Loucy (cell line): Measurements from ENCODE around the gene C11orf97.

Experiments
- H2AFZ ChIP-seq: fragments of 200-600 bp; sonication (generic); 2 replicates; pipeline ENCODE4 v1.6.0; 2016; ENCODE audit warnings: antibody characterized with exemption, mild to moderate bottlenecking, low read length, moderate library complexity
- H3F3A ChIP-seq: fragments of 200-600 bp; 2 replicates; pipeline ENCODE4 v1.6.0; 2016; ENCODE audit warnings: antibody characterized with exemption, low read depth, mild to moderate bottlenecking
- H3K27me3 ChIP-seq: fragments of 200-600 bp; sonication (generic); 2 replicates; pipeline ENCODE4 v1.6.1; 2014; ENCODE audit warnings: low read length, mild to moderate bottlenecking; ENCODE audit not compliant: insufficient read depth, poor library complexity, severe bottlenecking
- H3K36me3 ChIP-seq: fragments of 200-600 bp; sonication (generic); 2 replicates; pipeline ENCODE4 v1.6.1; 2016; ENCODE audit warnings: low read length; ENCODE audit not compliant: insufficient read depth
- H3K4me1 ChIP-seq: fragments of 200-600 bp; sonication (generic); 2 replicates; pipeline ENCODE4 v1.5.1; 2014; ENCODE audit warnings: low read length, mild to moderate bottlenecking; ENCODE audit not compliant: insufficient read depth, poor library complexity, severe bottlenecking
- H3K4me2 ChIP-seq: fragments of 200-600 bp; sonication (generic); 2 replicates; pipeline ENCODE4 v1.6.0; 2014; ENCODE audit warnings: antibody characterized with exemption, low read length, low read depth, mild to moderate bottlenecking; ENCODE audit not compliant: poor library complexity, severe bottlenecking
- H3K4me3 ChIP-seq: fragments of 200-600 bp; sonication (generic); 2 replicates; pipeline ENCODE4 v1.5.1; 2014; ENCODE audit warnings: low read length, mild to moderate bottlenecking, mixed read lengths; ENCODE audit not compliant: poor library complexity, severe bottlenecking
- H3K79me2 ChIP-seq: fragments of 200-600 bp; sonication (generic); 2 replicates; pipeline ENCODE4 v1.6.1; 2014; ENCODE audit warnings: low read length; ENCODE audit not compliant: insufficient read depth
- H3K9ac ChIP-seq: fragments of 200-600 bp; sonication (generic); 2 replicates; pipeline ENCODE4 v1.6.0; 2014; ENCODE audit warnings: mild to moderate bottlenecking, low read depth, low read length, moderate library complexity; ENCODE audit not compliant: poor library complexity, severe bottlenecking
- H3K9me2 ChIP-seq: fragments of 200-600 bp; sonication (generic); replicated peaks from 2 replicates; pipeline ENCODE4 v1.6.1; 2016; ENCODE audit warnings: low read depth, low read length, mixed read lengths
- H3K9me3 ChIP-seq: fragments of 200-600 bp; sonication (generic); 2 replicates; pipeline ENCODE4 v1.6.1; 2014; ENCODE audit warnings: mild to moderate bottlenecking, antibody characterized with exemption, low read length, low read depth; ENCODE audit not compliant: insufficient read depth
- H4K20me1 ChIP-seq: fragments of 200-600 bp; sonication (generic); 2 replicates; pipeline ENCODE4 v1.6.0; 2014; ENCODE audit warnings: antibody characterized with exemption, low read length, mild to moderate bottlenecking; ENCODE audit not compliant: insufficient read depth, poor library complexity, severe bottlenecking
- EZH2phosphoT487 ChIP-seq: fragments of 200-600 bp; IDR thresholded peaks from 2 replicates; pipeline ENCODE4 v1.6.1; 2018; ENCODE audit warnings: antibody characterized with exemption, mild to moderate bottlenecking, moderate library complexity, borderline replicate concordance
- TF ChIP-seq, protein P1 (sequence below): fragments of 200-600 bp; sonication (generic); conservative IDR thresholded peaks from 2 replicates; pipeline ENCODE4 v1.5.1; 2014; ENCODE audit warnings: mild to moderate bottlenecking, antibody characterized with exemption, low read length

The C11orf97 gene

DNA sequence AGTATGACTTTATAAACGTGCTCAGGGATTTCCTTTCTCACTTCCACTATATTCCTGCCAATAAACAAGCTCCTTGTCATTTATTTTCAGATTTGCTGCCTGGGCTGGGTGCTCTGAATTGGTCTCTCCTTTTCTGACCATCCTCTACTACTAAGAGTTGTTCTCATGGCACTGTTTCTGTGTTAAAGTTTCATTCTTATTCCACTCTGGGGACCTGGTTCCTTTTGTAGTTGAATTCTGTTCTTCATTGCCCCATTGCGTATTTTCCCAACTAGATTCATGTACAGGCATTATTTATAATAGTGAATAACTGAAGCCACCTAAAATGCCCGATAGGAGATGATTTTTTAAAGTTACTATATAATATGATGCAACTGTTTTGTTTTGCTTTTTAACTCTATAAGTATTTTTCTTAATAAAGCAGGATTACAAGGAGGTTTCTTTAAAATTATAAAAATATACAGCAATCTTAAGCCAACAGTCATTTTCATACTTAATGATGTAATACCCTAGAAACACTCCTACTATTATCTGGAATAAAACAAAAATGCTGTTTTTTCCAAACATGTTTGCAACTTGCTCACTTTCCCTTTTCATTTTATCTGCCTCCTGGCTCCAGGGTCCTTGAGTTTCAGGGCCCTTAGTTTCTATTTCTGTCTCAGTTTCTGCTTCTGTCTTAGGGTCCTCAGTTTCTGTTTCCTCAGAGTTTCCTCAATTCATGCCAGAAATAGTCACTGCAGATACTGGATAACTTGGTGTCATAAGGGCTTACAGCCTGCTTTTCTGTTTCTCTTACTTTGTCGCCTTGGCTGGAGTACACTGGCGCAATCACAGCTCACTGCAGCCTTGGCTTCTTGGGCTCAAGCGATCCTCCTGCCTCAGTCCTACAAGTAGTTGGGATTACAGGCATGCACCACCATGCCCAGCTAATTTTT is 21.7 kb downstream of the C11orf97 start:
- no peaks in the 10 kb centered on the region for H3K9me2 ChIP-seq
- no peaks in the 10 kb centered on the region for H3K27me3 ChIP-seq
- no peaks in the 10 kb centered on the region for H3K79me2 ChIP-seq
- H3K4me3 ChIP-seq, result no peak overlapping the region
- H3K4me2 ChIP-seq, result no peak overlapping the region
- H3F3A ChIP-seq, result no peaks in the 10 kb centered on the region
- H3K4me1 ChIP-seq, result peaks cover 3% of the 10 kb centered on the region
- no peaks in the 10 kb centered on the region for H3K9me3 ChIP-seq
- TF ChIP-seq EZH2phosphoT487, result no peak
- TF ChIP-seq, protein P1, sequence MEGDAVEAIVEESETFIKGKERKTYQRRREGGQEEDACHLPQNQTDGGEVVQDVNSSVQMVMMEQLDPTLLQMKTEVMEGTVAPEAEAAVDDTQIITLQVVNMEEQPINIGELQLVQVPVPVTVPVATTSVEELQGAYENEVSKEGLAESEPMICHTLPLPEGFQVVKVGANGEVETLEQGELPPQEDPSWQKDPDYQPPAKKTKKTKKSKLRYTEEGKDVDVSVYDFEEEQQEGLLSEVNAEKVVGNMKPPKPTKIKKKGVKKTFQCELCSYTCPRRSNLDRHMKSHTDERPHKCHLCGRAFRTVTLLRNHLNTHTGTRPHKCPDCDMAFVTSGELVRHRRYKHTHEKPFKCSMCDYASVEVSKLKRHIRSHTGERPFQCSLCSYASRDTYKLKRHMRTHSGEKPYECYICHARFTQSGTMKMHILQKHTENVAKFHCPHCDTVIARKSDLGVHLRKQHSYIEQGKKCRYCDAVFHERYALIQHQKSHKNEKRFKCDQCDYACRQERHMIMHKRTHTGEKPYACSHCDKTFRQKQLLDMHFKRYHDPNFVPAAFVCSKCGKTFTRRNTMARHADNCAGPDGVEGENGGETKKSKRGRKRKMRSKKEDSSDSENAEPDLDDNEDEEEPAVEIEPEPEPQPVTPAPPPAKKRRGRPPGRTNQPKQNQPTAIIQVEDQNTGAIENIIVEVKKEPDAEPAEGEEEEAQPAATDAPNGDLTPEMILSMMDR, result no peak
- H4K20me1 ChIP-seq, result no peaks in the 10 kb centered on the region
- no peak overlapping the region; the same call in 1 of the 2 replicates for H2AFZ ChIP-seq
- H3K9ac ChIP-seq, result no peak overlapping the region
- no peaks in the 10 kb centered on the region for H3K36me3 ChIP-seq

DNA sequence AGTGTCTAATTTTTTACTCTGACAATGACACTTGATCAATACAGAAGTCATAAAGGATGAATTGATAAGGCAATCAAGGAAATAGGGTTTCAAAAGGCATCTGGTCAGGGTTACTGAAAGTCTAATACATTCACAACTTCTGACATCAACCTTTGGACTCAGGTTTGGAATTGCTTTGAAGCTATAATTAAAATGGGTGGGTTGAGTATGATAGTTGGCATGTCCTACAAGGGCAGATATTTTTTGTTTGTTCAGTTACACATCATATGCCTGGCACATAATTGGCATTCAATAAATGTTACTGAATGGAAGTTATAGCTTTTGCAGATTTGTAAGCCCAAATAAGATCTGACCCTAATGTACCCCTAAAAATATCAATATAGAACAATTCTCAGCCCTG is 24.1 kb downstream of the C11orf97 start:
- Histone ChIP-seq H3K4me2 (no peak overlapping the region), H3K36me3 (no peaks in the 10 kb centered on the region), H3K9ac (no peak overlapping the region), H3F3A (no peaks in the 10 kb centered on the region), H3K27me3 (no peaks in the 10 kb centered on the region), H2AFZ (no peak overlapping the region), H3K79me2 (no peaks in the 10 kb centered on the region), H3K4me3 (no peak overlapping the region), H4K20me1 (no peaks in the 10 kb centered on the region), H3K4me1 (peaks cover 5% of the 10 kb centered on the region), H3K9me3 (no peaks in the 10 kb centered on the region), H3K9me2 (no peaks in the 10 kb centered on the region)
- no peak for TF ChIP-seq EZH2phosphoT487
- TF ChIP-seq, protein P1, result no peak

DNA sequence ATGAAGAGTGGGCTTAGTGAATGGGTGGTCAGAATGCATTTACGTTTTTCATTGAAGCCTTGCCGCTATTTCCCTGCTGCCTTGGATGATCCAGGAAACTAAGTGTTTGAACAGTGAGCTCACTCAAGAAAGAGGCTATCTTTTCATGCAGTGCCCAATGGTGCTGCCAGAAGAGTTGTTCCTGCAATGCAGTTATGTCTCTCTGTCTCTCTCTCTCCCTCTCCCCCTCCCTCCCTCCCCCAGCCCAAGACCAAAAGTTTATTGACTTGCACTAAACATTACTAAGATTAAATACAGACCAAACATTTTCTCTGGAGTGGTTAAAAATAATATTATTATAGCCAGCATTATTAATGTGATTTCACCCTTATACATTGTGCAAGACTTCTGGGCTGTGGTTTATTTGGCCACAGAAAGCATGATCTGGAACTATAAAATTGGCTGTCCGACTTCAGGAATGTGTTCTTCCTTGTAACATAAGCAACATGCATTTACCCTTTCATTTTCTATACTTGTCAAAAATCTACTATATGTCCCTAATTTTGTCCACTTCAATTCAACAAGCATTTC is 24.9 kb downstream of the C11orf97 start:
- Histone ChIP-seq H3F3A (no peaks in the 10 kb centered on the region), H3K9ac (no peak overlapping the region), H4K20me1 (no peaks in the 10 kb centered on the region), H3K4me1 (peaks cover 5% of the 10 kb centered on the region), H3K4me2 (no peak overlapping the region), H3K36me3 (no peaks in the 10 kb centered on the region), H2AFZ (no peak overlapping the region), H3K9me2 (no peaks in the 10 kb centered on the region), H3K79me2 (no peaks in the 10 kb centered on the region), H3K9me3 (no peaks in the 10 kb centered on the region), H3K27me3 (no peaks in the 10 kb centered on the region), H3K4me3 (no peak overlapping the region)
- no peak for TF ChIP-seq EZH2phosphoT487
- TF ChIP-seq, protein P1, result no peak
